ENCODE data around the gene PSD2.

DNA sequence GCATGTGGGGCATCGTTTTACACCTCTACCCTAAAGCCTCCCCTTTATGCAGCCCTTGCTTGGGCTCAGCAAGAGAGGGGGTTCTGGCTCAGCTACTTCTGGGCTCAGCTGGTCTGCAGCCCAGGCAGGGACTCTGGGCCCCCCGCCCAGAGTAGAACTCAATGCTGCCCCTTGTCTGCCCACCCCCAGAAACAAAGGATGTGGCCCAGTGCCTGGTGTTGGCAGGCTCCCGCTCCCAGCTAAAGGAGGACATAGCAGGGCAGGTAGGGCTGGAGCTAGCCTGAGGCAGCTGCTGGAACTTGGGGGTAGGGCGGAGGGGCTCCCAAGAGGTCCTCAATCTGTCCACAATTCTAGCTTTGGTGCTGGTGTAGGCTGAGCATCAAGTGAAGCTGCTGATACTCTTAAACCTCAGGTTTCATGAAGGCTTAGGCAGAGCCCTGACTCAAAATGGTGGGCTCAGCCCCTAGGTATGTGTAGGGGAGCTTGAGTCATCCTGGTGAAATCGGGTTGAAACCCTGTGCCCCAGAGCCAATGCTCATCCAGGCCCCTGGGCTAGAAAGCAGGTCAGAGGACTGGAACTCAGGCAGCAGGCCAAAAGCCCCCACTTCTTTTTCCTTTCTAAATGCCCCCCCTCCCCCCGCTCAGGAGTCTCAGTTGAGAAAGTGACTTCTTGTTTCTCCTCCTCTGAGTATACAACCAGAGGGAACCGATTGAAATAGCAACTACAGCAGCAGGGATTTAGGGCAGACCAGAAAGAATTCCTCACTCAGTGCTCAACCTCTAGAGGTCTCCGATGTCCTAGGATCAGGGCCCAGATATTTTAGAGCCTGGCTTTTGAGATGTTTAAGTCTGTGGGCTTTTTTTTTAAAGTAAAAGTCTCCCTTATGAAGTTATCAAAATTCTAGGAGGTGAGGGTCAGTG lies 11.4 kb downstream of the PSD2 start:
- TF ChIP-seq POLR2AphosphoS5 (IDR thresholded peaks at IDR 0.05) (no peak), EP300 (IDR thresholded peaks at IDR 0.05; ENCODE audit: low read depth) (no peak), POLR2A (IDR thresholded peaks at IDR 0.05) (no peak)
- TF ChIP-seq, protein P1, sequence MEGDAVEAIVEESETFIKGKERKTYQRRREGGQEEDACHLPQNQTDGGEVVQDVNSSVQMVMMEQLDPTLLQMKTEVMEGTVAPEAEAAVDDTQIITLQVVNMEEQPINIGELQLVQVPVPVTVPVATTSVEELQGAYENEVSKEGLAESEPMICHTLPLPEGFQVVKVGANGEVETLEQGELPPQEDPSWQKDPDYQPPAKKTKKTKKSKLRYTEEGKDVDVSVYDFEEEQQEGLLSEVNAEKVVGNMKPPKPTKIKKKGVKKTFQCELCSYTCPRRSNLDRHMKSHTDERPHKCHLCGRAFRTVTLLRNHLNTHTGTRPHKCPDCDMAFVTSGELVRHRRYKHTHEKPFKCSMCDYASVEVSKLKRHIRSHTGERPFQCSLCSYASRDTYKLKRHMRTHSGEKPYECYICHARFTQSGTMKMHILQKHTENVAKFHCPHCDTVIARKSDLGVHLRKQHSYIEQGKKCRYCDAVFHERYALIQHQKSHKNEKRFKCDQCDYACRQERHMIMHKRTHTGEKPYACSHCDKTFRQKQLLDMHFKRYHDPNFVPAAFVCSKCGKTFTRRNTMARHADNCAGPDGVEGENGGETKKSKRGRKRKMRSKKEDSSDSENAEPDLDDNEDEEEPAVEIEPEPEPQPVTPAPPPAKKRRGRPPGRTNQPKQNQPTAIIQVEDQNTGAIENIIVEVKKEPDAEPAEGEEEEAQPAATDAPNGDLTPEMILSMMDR (IDR thresholded peaks at IDR 0.05), result no peak

All from transverse colon (tissue), 4 donors.